Cortex of kidney (tissue), 1 donor: ENCODE data around the gene N4BP3.
"Not testable (repeated sequence)": the region's sequence is repeated elsewhere in the genome, so short reads cannot be mapped to it uniquely, and the experiment has no call there.

Experiments
- DNase-seq: peaks from one replicate; lab custom pipeline; 2025; lab: John Stamatoyannopoulos, UW

The N4BP3 gene

DNA sequence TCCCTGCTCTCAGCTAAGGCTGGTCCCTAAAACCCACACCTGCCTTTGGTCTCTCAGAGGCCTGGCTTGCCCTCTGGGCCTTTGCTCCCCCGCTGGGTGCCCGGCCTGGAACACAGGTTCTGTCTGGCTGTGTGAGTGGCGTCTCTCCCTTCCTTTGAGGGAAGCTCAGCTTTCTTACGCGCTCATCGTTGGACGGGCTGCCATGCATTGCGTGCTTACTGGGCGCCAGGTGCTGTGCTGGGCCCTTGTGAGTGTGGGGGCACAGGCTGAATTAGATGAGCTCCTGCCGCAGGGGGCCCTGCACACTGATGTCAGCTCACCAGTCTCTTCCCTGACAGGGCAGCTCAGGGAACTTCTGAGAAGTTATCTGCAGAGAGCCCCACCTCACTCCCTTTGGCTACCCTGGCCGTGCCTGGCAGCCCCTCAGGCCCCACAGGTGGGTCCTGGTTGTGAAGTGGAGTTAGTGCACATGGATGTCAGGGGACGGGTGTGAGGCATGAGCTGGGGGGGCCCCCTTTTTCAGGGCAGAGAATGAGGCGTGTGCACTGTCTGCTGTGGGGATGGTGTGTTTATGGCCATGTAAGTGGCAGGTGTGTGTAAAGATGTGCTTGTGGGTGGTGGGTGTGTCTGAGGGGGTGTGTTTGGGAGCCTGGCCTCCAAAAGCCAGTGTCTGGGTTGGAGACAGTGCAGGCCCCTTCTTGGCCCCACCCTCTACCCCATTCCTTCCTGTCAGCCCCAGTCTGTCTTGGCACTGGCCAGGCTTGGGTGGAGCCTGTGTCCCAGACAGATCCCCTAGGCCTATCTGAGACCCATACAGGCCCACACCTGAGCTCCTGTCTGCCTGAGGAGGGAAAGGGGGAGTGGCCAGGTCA lies 10.0 kb downstream of the N4BP3 start:
- no peak for DNase-seq

DNA sequence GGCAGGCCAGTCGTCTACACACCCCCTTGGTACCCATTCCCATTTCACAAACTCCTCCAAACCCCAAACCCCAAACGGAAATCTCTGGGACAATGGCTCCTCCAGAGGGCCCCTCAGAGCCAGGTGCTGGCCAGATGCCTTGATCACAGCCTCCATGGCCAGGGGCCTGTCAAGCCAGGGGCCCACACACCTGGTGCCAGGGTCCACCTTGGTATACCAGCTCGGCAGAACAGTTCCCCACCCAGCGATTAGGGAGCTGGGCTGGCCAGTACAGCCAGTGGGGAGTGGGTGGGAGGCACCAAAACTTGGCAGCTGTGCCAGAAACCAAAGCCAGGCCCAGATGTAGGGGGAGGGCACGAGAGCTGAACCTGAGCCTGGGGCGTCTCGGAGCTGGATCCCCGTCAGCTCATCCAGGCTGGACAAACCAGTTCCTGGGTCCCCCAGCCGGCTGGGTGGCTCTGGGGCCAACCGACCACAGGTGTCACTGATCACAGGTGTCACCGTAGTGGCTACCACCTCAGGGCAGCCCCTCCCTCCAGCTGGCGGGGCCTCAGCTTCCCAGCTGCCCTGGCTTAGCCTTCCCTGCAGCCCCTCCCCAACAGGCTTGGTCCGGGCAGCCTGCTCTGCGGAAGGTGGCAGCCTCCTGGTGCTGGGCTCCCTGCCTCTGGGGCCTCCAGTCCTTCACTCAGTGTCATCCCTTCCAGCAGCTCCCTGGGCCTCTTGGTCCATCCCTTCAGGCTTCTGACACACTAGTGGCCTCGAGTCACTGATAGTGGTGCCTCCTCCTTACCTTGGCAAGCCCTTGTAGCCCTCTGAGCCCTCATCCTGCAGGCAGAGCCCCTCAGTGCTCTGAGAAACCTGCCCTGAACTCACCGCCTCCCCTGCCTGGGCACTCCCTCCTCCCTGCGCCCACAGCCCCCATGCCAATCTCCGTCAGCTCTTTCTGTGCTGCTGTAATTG lies 10.9 kb downstream of the N4BP3 start:
- DNase-seq = no peak

DNA sequence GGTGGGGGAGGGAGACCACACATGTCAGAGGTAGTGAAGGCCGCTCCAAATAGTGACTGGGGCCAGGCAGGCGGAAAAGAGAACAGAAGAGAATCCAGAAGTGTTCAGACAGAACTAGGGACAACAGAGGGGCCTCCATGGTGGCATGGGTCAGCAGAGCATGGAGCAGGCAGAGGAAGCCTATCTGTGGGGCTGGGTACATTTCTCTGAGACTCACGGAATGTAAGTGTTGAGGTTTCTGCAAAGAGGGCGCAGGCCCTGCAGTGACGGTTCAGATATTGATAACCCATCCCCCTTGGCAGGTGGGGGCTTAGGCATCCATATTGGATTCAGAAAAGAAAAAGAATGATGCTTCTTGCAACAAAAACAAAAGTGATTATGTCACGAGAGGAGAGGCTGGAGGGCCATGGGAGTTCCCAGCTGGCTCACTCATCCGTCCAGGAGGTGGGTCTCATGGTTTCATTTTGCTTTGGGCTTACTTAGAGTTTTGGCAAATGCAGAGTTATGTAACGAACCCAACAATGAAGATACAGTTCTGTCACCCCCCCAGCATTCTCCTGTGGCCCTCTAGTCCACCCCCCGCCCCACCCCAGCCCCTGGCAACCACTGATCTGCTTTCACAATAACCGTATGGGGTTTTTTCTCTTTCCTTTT lies 12.0 kb downstream of the N4BP3 start:
- no peak for DNase-seq

DNA sequence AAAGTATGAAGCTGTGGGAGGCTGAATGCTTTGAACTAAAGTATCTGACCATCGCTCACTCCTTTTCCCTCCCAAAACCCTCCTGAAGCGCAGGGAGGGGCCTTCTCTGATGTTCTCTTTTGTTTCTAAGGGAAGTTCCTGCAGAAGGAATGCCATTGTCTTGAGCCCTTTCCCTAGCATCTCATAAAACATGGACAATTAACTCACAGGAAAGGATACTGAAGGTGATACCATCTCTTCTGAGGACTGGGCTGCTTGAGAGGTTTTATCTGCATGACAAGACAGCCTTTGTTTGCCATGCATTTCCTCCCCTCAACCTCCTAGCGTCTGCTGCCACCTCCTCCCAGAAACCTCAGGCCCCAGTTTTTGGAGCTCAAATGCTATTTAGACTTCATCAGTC lies 13.2 kb downstream of the N4BP3 start:
- DNase-seq = no peak

DNA sequence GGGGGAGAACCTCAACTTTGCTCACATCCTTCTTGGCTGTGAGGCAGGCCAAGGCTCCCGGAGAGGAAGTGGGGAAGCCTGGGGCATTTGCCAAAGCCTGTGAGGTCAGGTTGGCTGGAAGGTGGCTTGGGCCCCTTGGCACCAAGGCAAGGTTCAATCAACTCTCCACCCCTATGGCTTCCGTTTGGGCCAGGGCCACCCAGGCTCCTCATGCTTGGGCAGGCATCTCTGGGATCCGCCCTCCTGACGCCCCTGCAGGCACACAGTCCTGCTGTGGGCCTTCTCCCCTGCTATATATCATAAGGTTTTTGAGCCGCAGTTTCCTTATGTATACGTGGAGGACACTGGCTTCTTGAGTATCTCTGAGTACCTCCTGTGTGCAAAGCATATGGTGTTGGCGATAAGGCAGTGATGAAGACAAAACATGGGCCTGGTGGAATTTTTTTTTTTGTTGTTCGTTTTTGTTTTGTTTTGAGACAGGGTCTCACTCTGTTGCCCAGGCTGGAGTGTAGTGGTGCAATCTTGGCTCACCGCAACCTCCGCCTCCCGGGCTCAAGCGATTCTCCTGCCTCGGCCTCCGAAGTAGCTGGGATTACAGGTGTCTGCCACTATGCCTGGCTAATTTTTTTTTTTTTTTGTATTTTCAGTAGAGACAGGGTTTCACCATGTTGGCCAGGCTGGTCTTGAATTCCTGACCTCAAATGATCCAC lies 14.1 kb downstream of the N4BP3 start:
- DNase-seq = not testable (repeated sequence)

DNA sequence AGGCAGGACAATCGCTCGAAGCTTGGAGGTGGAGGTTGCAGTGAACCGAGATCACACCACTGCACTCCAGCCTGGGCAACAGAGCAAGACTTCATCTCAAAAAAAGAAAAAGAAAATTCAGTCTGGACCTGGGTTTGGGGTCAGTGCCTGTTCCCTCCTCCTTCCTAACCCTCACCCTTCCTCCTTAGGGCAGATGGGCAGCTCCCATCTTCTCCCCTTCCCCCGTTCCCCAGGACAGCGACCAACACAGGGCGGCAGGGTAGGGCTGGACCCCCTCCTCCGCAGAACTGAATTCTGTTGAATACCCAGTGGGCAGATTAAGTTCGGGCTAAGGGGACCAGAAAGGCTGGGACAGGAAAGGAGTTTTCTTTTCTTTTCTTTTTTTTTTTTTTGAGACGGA lies 16.0 kb downstream of the N4BP3 start:
- no peak for DNase-seq

DNA sequence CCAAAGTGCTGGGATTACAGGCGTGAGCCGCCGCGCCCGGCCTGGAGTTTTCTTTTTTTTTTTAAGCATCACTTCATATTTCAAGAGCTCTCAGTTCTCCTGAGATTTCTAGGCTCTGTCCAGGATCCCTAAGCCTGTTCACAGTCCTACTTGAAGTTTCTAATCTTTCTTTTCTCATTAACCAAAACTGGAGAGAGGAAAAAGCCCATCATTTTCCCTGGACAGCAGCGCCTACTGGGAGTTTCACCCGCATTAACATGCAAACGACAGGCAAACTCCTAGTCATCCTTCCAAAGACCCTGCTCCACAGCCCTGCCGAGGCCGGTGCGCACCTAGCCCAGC lies 16.9 kb downstream of the N4BP3 start:
- DNase-seq = not testable (repeated sequence)

DNA sequence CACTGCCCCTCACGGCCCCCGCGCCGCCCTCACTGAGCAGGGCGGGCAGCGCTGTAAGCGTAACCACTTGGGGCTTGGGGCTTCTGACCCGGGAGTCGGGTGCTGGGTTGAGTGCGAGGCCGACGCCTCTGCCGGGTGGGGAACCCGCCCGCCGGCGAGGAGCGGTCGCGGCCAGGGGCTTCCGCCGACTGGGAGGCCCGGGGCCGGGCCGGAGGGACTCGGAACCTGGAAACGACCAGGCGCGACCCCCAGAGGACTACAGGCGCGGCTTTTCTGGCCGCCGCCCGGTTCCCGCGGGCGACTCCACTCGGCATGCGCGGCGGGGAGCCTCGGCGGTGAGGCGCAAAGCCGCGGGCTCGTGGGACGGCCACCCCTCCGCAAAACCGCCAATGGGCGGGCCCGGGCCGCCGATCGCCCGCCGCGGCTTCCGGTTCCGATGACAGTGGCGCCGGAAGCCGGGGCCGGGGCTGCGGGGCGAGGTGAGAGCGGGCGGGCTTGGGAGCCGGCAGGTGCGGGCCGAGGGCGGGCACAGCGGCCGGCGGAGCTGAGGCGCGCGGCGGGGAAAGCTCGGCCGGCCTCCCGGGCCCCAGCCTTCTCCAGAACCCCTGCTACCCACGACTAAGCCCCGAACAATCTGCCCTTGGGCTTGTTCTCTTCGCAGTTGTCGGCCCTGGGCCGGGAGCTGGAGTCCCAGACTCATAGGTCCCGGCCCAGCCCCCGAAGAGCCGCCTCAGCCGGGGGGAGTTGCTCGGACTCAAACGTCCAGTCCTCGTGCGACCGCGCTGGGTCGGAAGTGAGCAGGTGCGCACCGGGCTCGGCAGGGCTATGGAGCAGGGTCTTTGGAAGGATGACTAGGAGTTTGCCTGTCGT lies 17.5 kb downstream of the N4BP3 start, which contains the start of gene RMND5B:
Gene RMND5B, plus strand, starts transcription at position 439 of the 870 bp plus-strand sequence. CDS start 7,106 bp downstream, outside the sequence.
- peak; percentile 38 for DNase-seq

DNA sequence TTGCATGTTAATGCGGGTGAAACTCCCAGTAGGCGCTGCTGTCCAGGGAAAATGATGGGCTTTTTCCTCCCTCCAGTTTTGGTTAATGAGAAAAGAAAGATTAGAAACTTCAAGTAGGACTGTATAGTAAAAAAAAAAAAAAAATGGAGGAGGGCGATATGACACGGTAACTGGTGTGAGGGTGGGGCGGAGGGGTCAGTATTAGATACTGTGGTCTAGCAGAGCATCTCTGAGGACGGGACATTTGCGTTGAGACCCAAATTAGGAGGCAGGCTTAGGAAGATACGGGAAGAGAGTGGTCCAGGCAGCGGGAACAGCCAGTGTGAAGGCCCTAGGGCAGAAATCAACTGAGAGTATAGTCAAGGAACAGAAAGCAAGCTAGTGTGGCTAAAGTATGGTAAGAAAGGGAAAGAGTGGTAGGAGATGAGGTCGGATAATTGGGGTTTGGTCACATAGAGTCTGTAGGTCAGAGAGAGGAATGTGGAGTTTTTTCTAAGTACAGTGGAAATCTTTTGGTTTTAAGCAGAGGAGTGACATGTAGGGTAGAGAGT lies 18.2 kb downstream of the N4BP3 start:
- no peak for DNase-seq

DNA sequence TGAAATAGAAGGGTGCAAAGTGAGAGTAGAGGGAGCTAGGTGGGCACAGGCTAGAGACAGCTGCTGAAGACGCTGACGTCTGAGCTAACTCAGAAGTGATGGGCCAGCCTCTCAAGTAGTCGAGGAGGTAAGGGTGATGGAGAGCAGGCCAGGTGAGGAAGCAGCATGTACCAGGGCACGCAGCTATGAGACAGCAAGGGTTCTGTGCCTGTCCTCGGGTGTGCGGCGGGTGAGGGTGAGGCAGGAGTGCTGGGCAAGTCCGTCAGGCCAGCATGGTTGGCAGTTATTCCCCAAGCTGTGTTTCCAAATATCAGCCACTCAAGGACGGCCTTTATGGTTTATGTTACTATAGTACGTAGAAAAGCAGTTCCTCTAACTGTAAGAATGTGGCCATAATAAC lies 23.7 kb downstream of the N4BP3 start:
- DNase-seq = no peak

DNA sequence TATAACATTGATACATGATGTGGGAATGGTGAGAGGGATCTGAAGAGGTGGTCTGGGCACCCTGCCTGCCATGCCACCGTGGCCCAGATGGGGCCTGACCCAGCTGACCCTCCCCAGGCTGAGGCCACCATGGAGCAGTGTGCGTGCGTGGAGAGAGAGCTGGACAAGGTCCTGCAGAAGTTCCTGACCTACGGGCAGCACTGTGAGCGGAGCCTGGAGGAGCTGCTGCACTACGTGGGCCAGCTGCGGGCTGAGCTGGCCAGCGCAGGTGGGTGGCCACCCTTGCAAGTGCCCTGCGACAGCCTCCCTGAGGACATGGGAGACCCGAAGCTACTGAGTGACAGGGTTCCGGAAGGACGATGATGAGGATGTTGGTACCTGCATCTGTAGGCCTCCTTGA lies 24.7 kb downstream of the N4BP3 start:
- DNase-seq = no peak

DNA sequence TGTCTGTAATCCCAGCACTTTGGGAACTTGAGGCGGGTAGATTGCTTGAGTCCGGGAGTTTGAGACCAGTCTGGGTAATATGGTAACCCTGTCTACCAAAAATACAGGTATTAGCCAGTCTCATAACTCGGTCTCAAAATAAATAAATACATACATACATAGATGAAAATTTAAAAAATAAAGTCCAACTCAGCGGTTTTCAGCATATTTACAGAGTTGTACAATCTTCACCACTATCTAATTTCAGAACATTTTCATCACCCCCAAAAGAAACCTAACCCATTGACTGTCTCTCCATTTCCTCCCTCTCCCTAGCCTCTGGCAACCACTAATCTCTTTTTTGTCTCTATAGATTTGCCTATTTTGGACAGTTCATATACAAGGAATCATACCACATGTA lies 28.2 kb downstream of the N4BP3 start:
- no peak for DNase-seq

DNA sequence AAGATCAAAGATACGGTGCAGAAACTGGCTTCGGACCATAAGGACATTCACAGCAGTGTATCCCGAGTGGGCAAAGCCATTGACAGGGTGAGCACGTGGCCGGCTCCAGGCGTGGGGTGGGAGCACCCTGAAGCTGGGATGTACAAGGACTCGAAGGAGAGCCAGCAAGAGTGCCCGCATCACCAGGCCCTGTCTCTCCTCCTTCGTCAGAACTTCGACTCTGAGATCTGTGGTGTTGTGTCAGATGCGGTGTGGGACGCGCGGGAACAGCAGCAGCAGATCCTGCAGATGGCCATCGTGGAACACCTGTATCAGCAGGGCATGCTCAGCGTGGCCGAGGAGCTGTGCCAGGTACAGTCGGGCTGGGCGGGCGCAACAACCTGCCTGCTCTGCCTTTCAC lies 29.3 kb downstream of the N4BP3 start:
- DNase-seq = no peak

DNA sequence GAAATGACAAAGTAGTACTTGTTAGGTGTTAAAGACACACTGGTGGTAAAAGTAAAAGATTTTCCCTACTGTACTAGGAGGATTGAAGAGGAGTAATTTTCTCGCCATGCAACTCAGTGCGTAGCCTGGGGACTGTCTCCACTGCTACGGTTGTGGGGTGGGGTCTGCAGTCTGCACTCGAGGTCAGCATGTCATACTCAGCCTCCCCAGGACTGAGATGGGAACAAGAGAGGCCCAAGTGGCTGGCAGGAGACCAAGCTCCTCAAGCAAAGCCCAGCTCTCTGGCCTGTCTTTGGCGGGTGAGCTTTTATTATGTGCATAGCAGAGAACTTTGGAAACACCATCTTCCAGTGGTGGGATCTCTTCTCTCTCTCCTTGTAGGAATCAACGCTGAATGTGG lies 29.9 kb downstream of the N4BP3 start:
- DNase-seq = no peak

DNA sequence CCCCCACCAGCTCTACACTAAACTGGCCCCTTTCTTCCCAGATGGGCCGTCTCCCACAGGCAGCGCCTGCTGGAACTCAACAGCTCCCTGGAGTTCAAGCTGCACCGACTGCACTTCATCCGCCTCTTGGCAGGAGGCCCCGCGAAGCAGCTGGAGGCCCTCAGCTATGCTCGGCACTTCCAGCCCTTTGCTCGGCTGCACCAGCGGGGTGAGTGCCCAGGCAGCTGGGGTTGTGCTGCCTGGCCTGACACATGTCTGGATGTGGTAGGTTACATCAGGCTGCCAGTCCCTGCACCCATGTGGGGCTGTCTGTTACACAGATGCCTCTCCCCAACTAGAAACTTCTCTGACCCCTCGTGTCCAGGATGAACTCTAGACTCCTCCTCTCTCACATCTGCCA lies 30.6 kb downstream of the N4BP3 start:
- DNase-seq = no peak

DNA sequence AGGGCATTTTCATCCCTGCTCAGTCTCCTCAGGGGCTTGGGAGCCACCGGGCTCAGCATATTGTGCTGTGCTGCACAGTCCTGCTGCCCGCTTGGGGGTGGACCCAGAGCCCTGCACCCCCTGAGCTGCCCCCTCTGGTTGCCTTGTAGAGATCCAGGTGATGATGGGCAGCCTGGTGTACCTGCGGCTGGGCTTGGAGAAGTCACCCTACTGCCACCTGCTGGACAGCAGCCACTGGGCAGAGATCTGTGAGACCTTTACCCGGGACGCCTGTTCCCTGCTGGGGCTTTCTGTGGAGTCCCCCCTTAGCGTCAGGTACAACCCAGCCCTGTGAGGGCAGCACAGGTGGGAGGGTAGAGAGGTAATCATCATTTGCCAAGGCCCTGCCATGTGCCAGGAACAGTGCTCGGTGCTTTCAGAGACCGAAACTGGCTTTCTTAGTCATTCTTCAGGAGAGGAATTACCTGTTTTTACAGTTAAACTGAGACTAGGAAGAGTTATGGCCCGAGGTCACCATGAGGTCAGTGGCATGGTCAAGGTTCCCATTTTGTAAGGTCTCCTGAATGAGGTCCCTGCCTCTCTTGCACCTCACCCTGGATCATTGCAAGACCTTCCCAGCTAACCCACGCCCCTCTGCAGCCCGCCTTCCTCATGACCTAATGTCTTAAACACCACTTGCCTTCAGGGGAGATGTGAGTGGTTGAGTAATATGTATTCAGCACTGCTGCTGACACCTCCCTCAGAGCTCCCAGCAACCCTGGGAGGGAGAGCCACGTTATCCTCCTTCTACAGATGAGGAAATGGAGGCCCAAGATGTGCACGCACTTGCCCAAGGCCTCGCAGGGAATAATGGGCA lies 32.9 kb downstream of the N4BP3 start:
- no peak for DNase-seq

DNA sequence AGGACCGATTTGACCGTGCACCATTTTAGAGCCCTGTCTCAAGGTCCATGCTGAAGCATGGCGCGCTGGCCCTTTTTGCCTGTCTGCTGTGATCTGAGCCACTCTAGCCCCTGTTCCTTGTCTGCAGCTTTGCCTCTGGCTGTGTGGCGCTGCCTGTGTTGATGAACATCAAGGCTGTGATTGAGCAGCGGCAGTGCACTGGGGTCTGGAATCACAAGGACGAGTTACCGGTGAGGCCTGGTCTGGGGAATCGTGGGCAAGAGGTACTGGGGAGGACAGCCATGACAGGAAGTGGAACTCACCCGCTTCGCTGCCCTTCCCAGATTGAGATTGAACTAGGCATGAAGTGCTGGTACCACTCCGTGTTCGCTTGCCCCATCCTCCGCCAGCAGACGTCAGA lies 34.1 kb downstream of the N4BP3 start:
- DNase-seq = no peak

DNA sequence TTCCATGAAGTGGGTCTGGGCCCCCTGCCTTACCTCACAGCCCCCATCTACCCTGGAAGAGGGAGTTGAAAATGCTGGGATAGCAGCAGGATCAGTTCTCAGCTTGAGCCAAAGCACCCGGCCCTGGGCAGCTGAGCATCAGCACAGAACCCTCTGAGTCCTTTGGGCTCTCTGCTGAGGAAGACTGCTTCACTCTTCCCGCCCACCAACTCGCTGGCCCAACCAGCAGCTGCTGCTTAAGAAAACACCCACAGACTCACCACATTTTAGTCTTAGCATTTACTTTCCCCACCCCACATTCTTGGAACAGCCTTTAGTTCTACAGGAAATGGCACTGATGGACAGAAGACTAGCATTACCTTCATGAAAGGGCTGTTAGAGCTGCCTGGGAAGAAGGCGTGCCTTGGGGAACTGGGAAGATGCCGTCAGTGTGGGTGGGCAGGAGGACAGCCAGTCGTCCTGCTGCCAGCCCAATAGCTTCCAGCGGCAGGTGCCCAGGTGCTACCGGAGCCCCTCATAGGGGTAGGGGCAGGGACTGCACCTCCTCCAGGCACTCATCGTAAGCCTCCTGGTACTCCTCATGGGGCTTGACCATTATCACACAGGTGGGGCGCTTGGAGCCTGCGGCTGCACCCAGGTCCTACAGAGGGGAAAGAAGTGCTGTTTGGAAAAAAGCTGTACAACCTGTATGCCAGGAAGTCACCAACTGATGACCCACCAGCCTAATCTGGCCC lies 36.0 kb downstream of the N4BP3 start:
- no peak for DNase-seq
